SH-SY5Y (cell line): ENCODE results near the gene GLRA3.

ENCODE experiments used
- GATA2 ChIP-seq: IDR thresholded peaks from 2 replicates; pipeline ENCODE4 v1.6.1; 2011; ENCODE audit warnings: mild to moderate bottlenecking, low read depth, low read length
- GATA3 ChIP-seq: IDR thresholded peaks from 2 replicates; pipeline ENCODE4 v1.6.1; 2011; ENCODE audit warnings: low read depth, mild to moderate bottlenecking, low read length, moderate library complexity

- TF ChIP-seq GATA2: no peak
- TF ChIP-seq GATA3: no peak
Observed at GRCh38 chr4:174593701-174594100, 235.3 kb downstream of the GLRA3 start.
